Suprapubic skin (tissue), 4 donors: Measurements from ENCODE around the gene SCN1B. TPM values are rescaled to one million over a fixed set of nuclear protein-coding genes. Genes with fewer than 3 reads are reported as not detected.

Source experiments
- DNase-seq, 2 donors: peaks; one replicate each; pipeline ENCODE4 v3.0.0-alpha.2; 2019; ENCODE audit warnings: low spot score in 2 of 2
- H3K27ac ChIP-seq: fragments of 200-600 bp; sonication (generic); one replicate; pipeline ENCODE4 v1.5.1; 2019
- H3K27me3 ChIP-seq: fragments of 200-600 bp; sonication (generic); one replicate; pipeline ENCODE4 v1.5.1; 2019
- H3K36me3 ChIP-seq: fragments of 200-600 bp; sonication (generic); one replicate; pipeline ENCODE4 v1.5.1; 2019
- H3K4me1 ChIP-seq: fragments of 200-600 bp; sonication (generic); one replicate; pipeline ENCODE4 v1.5.1; 2019
- H3K4me3 ChIP-seq: fragments of 200-600 bp; sonication (generic); one replicate; pipeline ENCODE4 v1.5.1; 2019; ENCODE audit warnings: mild to moderate bottlenecking
- H3K9me3 ChIP-seq: fragments of 200-600 bp; sonication (generic); one replicate; pipeline ENCODE4 v1.5.1; 2019
- EP300 ChIP-seq: sonication (generic); formaldehyde crosslinking; IDR thresholded peaks from one replicate; pipeline ENCODE4 v1.6.1; 2017; ENCODE audit warnings: antibody characterized with exemption
- POLR2A ChIP-seq, 2 donors: fragments of 450-650 bp; IDR thresholded peaks; one replicate each; pipeline ENCODE4 v1.6.1; 2017; ENCODE audit warnings: antibody characterized with exemption in 2 of 2, mild to moderate bottlenecking in 2 of 2, moderate library complexity in 2 of 2
- POLR2AphosphoS5 ChIP-seq, 3 donors: sonication (generic); formaldehyde crosslinking; IDR thresholded peaks; one replicate each; pipeline ENCODE4 v1.6.1; 2017; ENCODE audit warnings: antibody characterized with exemption in 3 of 3
- WGBS: methylation state at CpG from one replicate; pipeline ENCODE4 v1.1.5; 2018; 5-methylcytosine and 5-hydroxymethylcytosine counted together
- total RNA-seq, 4 donors: library from RNA; depleted of rRNA; stranded (reverse); fragments of >200 nt; gene quantifications; one replicate each; pipeline ENCODE4 v1.1.0, GENCODE V29; 2016
- TF ChIP-seq, protein P1 (sequence below), 2 donors: fragments of 200-600 bp in 1 of 2; fragments of 450-650 bp in 1 of 2; sonication (generic) in 1 of 2; IDR thresholded peaks; one replicate each; pipeline ENCODE4 v1.5.1; 2016 to 2019; ENCODE audit warnings: antibody characterized with exemption in 2 of 2, mild to moderate bottlenecking in 1 of 2, moderate library complexity in 1 of 2

The SCN1B gene
- total RNA-seq, 4 donors from 2014 or later, result 1.4 to 4.3 (median 2.9) TPM

DNA sequence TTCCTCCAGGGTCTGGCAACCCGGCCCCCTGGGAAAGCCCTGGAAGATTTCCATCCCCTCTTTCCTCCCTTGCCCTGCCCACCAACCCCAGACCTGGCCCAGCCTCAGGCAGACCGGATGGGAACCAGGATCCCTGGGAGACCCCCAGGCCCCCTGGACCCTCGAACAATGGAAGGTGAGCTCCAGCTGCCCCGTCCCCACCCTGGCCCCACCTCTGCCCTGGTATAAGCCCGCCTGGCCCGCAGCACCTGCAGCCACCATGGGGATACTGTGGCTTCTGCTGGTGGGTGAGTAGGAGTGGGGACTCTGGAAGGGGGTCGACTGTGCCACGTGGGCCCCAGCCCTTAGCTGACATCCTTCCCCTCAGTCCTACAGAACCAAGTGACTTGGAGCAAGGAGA, 43.7 kb downstream of the SCN1B start:
- TF ChIP-seq EP300 (no peak), POLR2AphosphoS5 (IDR thresholded peaks at IDR 0.05) (no peak), POLR2A (IDR thresholded peaks at IDR 0.05) (no peak)
- TF ChIP-seq, protein P1, sequence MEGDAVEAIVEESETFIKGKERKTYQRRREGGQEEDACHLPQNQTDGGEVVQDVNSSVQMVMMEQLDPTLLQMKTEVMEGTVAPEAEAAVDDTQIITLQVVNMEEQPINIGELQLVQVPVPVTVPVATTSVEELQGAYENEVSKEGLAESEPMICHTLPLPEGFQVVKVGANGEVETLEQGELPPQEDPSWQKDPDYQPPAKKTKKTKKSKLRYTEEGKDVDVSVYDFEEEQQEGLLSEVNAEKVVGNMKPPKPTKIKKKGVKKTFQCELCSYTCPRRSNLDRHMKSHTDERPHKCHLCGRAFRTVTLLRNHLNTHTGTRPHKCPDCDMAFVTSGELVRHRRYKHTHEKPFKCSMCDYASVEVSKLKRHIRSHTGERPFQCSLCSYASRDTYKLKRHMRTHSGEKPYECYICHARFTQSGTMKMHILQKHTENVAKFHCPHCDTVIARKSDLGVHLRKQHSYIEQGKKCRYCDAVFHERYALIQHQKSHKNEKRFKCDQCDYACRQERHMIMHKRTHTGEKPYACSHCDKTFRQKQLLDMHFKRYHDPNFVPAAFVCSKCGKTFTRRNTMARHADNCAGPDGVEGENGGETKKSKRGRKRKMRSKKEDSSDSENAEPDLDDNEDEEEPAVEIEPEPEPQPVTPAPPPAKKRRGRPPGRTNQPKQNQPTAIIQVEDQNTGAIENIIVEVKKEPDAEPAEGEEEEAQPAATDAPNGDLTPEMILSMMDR (IDR thresholded peaks at IDR 0.05), result no peak
- no peaks in the 10 kb centered on the region for H3K9me3 ChIP-seq
- H3K4me1 ChIP-seq, result no peaks in the 10 kb centered on the region
- 85% methylated on average over 5 of the region's 8 CpGs for WGBS
- no peak for DNase-seq
- H3K36me3 ChIP-seq, result no peaks in the 10 kb centered on the region
- no peaks in the 10 kb centered on the region for H3K27me3 ChIP-seq
- H3K27ac ChIP-seq, result no peak overlapping the region
- no peak overlapping the region for H3K4me3 ChIP-seq

DNA sequence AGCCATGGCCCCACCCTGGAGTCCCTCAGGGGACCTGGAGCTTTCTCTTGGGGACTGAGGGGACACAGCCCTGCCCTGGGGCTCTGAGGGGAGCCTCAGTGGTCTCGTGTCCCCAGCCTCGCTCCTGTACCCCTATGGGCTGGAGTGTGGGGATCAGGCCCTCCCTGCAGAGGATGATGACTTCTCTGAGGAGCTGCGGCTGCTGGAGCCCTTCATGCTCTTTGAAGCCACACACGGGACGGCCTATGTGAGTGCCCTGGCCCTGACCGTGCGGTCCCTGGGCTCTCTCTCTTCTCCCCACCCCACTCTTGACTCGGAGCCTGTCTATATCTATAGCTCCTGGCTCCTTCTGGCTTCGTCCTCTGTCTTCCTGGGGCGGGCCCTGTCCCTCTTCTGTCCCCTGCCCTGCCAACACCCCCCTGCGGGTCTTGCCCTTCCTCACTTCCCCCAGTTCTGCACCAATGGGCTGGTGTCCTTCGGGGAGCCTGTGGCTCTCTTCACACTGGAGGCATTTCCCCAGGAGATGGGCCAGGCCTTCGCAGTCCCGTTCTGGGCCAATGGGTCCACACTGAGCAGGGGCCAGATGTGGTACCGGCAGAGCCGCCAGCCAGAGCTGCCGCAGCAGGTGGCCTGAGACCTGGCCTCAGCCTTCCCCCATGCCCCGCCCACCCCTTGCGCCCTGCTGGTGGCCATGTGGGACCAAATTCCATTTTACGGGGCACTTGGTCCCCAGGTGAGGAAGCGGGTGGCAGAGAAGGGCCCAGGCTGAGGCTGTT, 44.3 kb downstream of the SCN1B start:
- Histone ChIP-seq H3K27ac (no peak overlapping the region), H3K36me3 (no peaks in the 10 kb centered on the region), H3K9me3 (no peaks in the 10 kb centered on the region), H3K27me3 (no peaks in the 10 kb centered on the region), H3K4me1 (no peaks in the 10 kb centered on the region), H3K4me3 (no peak overlapping the region)
- TF ChIP-seq POLR2AphosphoS5 (IDR thresholded peaks at IDR 0.05), result no peak
- TF ChIP-seq, protein P1 (IDR thresholded peaks at IDR 0.05), result no peak
- TF ChIP-seq EP300, result no peak
- no peak for TF ChIP-seq POLR2A (IDR thresholded peaks at IDR 0.05)
- 91% methylated on average over 17 of the region's 21 CpGs for WGBS
- no peak for DNase-seq

DNA sequence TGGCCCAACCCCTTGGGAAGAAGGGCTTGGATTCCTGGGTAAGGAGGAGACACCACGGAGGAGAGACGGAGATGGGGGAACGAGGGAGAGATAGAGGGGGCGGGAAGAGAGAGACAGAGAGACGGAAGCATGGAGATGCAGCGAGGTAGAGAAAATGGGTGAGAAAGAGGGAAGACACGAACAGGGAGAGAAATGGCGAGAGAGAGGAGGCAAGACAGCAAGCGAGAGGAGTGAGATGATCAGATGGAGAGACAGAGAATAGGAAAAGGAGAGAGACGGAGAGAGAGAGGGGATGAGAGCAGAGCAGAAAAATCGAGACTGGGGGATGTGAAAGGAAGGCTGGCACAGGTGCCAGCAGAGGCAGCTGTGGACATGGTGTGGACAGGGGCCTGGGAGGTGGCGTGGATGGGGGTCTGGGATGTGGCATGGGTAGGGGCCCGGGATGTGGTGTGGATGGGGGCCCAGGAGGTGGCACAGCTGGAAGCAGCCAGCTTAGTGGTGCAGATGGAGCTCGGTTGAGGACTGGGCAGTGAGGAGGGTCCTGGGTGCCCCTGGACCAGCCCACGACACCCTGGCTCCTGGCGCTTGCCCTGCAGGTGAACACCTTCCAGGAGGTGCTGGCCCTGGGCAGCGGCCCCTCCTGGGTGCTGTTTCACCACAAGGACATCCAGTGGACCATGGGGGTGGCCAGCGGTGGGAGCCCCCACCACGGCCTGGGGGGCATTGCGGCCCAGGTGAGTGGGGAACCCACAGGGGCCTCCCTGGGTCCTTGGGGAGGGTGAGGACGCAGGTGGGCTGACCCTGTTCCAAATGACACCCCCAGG, 45.1 kb downstream of the SCN1B start:
- H3K27me3 ChIP-seq, result no peaks in the 10 kb centered on the region
- no peaks in the 10 kb centered on the region for H3K4me1 ChIP-seq
- WGBS, result 90% methylated on average over 14 of the region's 21 CpGs
- no peak overlapping the region for H3K27ac ChIP-seq
- H3K9me3 ChIP-seq, result no peaks in the 10 kb centered on the region
- no peak overlapping the region for H3K4me3 ChIP-seq
- TF ChIP-seq POLR2A (IDR thresholded peaks at IDR 0.05) (no peak), EP300 (no peak), POLR2AphosphoS5 (IDR thresholded peaks at IDR 0.05) (no peak)
- TF ChIP-seq, protein P1 (IDR thresholded peaks at IDR 0.05), result no peak
- no peak for DNase-seq
- no peaks in the 10 kb centered on the region for H3K36me3 ChIP-seq

DNA sequence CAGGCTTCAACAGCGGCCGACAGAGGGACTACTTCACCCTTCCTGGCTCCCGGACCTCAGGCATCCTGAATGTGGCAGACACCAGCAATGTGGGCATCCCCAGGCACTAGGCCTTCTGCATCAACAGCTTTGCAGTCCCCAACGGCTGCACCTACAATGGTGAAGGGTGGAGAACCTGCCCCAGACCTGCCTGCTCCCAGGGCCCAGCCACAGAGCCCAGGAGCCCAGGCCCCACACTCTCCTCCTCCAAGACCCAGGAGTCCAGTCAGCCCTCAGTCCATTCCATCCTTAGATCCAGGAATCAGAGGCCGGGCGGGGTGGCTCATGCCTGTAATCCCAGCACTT, 45.7 kb downstream of the SCN1B start:
- 100% methylated on average over 2 of the region's 6 CpGs for WGBS

More for the DNA sequence above, 45.7 kb downstream of the SCN1B start:
- Histone ChIP-seq H3K4me3 (no peak overlapping the region), H3K9me3 (no peaks in the 10 kb centered on the region), H3K4me1 (no peaks in the 10 kb centered on the region), H3K36me3 (no peaks in the 10 kb centered on the region), H3K27ac (no peak overlapping the region), H3K27me3 (no peaks in the 10 kb centered on the region)
- no peak for DNase-seq
- TF ChIP-seq, protein P1 (IDR thresholded peaks at IDR 0.05), result no peak
- no peak for TF ChIP-seq EP300
- no peak for TF ChIP-seq POLR2A (IDR thresholded peaks at IDR 0.05)
- TF ChIP-seq POLR2AphosphoS5 (IDR thresholded peaks at IDR 0.05), result no peak
